K562 (cell line): ENCODE results near the gene BMP6. TPM values are rescaled to one million over a fixed set of nuclear protein-coding genes. Genes with fewer than 3 reads are reported as not detected.

Source experiments
- ATAC-seq: fragments of 200-7000 bp; cut with Tn5 transposase; 3 replicates; pipeline ENCODE4 v1.9.1; 2020; ENCODE audit warnings: moderate library complexity
- BruUV-seq: library from RNA; stranded (reverse); fragments of 400-500 nt; replicated peaks from 2 replicates; lab custom pipeline; 2021; lab: Mats Ljungman, UMichigan
- CTCF ChIA-PET: fragments of 300-600 bp; formaldehyde crosslinking; extraction: SDS; loops from one replicate; lab custom pipeline; 2021; ENCODE audit warnings: low intra/inter-chr PET ratio; lab: Yijun Ruan, JAX
- POLR2A ChIA-PET: fragments of 300-600, 350-650 bp; sonication (Branson Sonifier 250); formaldehyde crosslinking; extraction: SDS; loops from one replicate; lab custom pipeline; 2021; ENCODE audit warnings: antibody characterized with exemption, inconsistent platforms; lab: Yijun Ruan, JAX
- DNase-seq, 4 experiments: peaks; one replicate each; pipeline versions ENCODE4 v3.0.0 to v3.0.0-alpha.2; 2011 to 2018; ENCODE audit warnings: low spot score in 3 of 4, mixed read lengths in 3 of 4; ENCODE audit errors: extremely low read depth in 1 of 4
- FAIRE-seq: peaks from 2 replicates; lab custom pipeline; 2011; peaks lifted over from hg19 to GRCh38; lab: Jason Lieb, UNC
- H2AFZ ChIP-seq: 2 replicates; pipeline ENCODE4 v1.6.0; 2011; ENCODE audit warnings: low read depth, low read length, control low read depth, inconsistent platforms
- H3K27ac ChIP-seq: fragments of 200-600 bp; 3 replicates; pipeline ENCODE4 v1.8.0; 2011; ENCODE audit warnings: low read depth, mild to moderate bottlenecking, control low read depth, inconsistent platforms, low read length, moderate library complexity, mixed read lengths; ENCODE audit errors: extremely low read depth
- H3K27me3 ChIP-seq, 2 experiments: fragments of 300-600 bp in 1 of 2; 2 replicates in 1 of 2; 3 replicates in 1 of 2; pipeline versions ENCODE4 v1.6.0 to v1.8.0; 2011; ENCODE audit warnings: inconsistent platforms in 2 of 2, low read length in 2 of 2, mild to moderate bottlenecking in 1 of 2, mixed read lengths in 1 of 2, moderate library complexity in 1 of 2; ENCODE audit not compliant: control insufficient read depth in 2 of 2, insufficient read depth in 2 of 2
- H3K36me3 ChIP-seq: fragments of 300-600 bp; 3 replicates; pipeline ENCODE4 v1.8.0; 2011; ENCODE audit warnings: mild to moderate bottlenecking, low read length, inconsistent platforms; ENCODE audit not compliant: control insufficient read depth, insufficient read depth
- H3K4me1 ChIP-seq, 2 experiments: fragments of 200-600 bp in 1 of 2; replicated peaks in 1 of 2; 2 replicates in 1 of 2; 3 replicates in 1 of 2; pipeline versions ENCODE4 v1.5.1 to v1.8.0; 2011; ENCODE audit warnings: inconsistent platforms in 2 of 2, low read length in 2 of 2, mild to moderate bottlenecking in 1 of 2, mixed read lengths in 1 of 2, moderate library complexity in 1 of 2; ENCODE audit not compliant: control insufficient read depth in 2 of 2, insufficient read depth in 2 of 2
- H3K4me2 ChIP-seq: 2 replicates; pipeline ENCODE4 v1.6.1; 2011; ENCODE audit warnings: low read length, control low read depth, inconsistent platforms, mixed read lengths; ENCODE audit not compliant: insufficient read depth
- H3K4me3 ChIP-seq: fragments of 200-600 bp; sonication (generic), shearing (Covaris generic); 2 replicates; pipeline ENCODE4 v1.5.1; 2016; ENCODE audit warnings: control low read depth, inconsistent platforms
- H3K79me2 ChIP-seq: fragments of 200-600 bp; 3 replicates; pipeline ENCODE4 v1.8.0; 2011; ENCODE audit warnings: low read length, inconsistent platforms; ENCODE audit not compliant: control insufficient read depth, insufficient read depth
- H3K9ac ChIP-seq, 2 experiments: 2 replicates each; pipeline versions ENCODE4 v1.6.0 to v1.6.1; 2011; ENCODE audit warnings: low read depth in 2 of 2, low read length in 2 of 2, control low read depth in 1 of 2, inconsistent platforms in 1 of 2, mild to moderate bottlenecking in 1 of 2, mixed read lengths in 1 of 2; ENCODE audit not compliant: insufficient read depth in 1 of 2
- H3K9me1 ChIP-seq: one replicate; pipeline ENCODE4 v1.6.0; 2011; ENCODE audit warnings: inconsistent platforms, mild to moderate bottlenecking, low read length, moderate library complexity; ENCODE audit not compliant: control insufficient read depth, insufficient read depth
- H3K9me3 ChIP-seq: replicated peaks from 2 replicates; pipeline ENCODE4 v1.5.1; 2011; ENCODE audit warnings: low read depth, low read length, inconsistent platforms; ENCODE audit not compliant: control insufficient read depth, insufficient read depth
- H4K20me1 ChIP-seq: replicated peaks from 2 replicates; pipeline ENCODE4 v1.6.1; 2011; ENCODE audit warnings: low read length, inconsistent platforms, mixed read lengths; ENCODE audit not compliant: control insufficient read depth, insufficient read depth
- ARID2 ChIP-seq: fragments of 450-650 bp; IDR thresholded peaks from 2 replicates; pipeline ENCODE4 v1.6.1; 2017; ENCODE audit warnings: antibody characterized with exemption, mild to moderate bottlenecking
- FOS ChIP-seq: IDR thresholded peaks from 3 replicates; pipeline ENCODE4 v1.6.1; 2011; ENCODE audit not compliant: insufficient read length; ENCODE audit errors: extremely low read depth
- NFXL1 ChIP-seq: fragments of 450-650 bp; formaldehyde crosslinking; IDR thresholded peaks from 2 replicates; pipeline ENCODE4 v1.4.0; 2021; ENCODE audit warnings: mild to moderate bottlenecking
- SREBF2 ChIP-seq: sonication (generic); formaldehyde crosslinking; IDR thresholded peaks from 2 replicates; pipeline ENCODE4 v1.4.0; 2020; ENCODE audit warnings: mild to moderate bottlenecking, missing genetic modification reagents
- U2AF2 ChIP-seq: fragments of 200-400 bp; formaldehyde crosslinking; optimal IDR thresholded peaks from 2 replicates; pipeline ENCODE3; 2017; ENCODE audit warnings: low read depth, mild to moderate bottlenecking, low read length
- ZBTB1 ChIP-seq: sonication (generic); formaldehyde crosslinking; IDR thresholded peaks from 2 replicates; pipeline ENCODE4 v1.8.1; 2023; ENCODE audit warnings: missing genetic modification reagents, low read depth, mild to moderate bottlenecking, borderline replicate concordance
- ZKSCAN8 ChIP-seq: fragments of 200-800 bp; sonication (Bioruptor generic); IDR thresholded peaks from 2 replicates; pipeline ENCODE4 v1.6.1; 2016; ENCODE audit warnings: missing genetic modification characterization, missing compliant biosample characterization
- ZNF121 ChIP-seq: sonication (generic); formaldehyde crosslinking; conservative IDR thresholded peaks from 2 replicates; pipeline ENCODE4 v1.8.0; 2022; ENCODE audit warnings: missing genetic modification reagents
- WGBS: fragments of 100-300 bp; shearing (Covaris generic); methylation state at CpG from one replicate; pipeline ENCODE4 v1.1.6; 2016; ENCODE audit warnings: low coverage, mixed read lengths; ENCODE audit not compliant: insufficient coverage; ENCODE audit errors: missing lambda C conversion rate; 5-methylcytosine and 5-hydroxymethylcytosine counted together
- in situ Hi-C: fragments of 300-500 bp; cut with MboI; formaldehyde crosslinking; loops from 4 replicates; pipeline ENCODE4 v1.15.0; 2018; ENCODE audit warnings: inconsistent platforms, mixed read lengths
- intact Hi-C: fragments of 100-400 bp; cut with micrococcal nuclease; formaldehyde crosslinking; loops from 2 replicates; pipeline ENCODE4 v1.14.2; 2022
- polyA plus RNA-seq, 8 experiments: library from polyadenylated mRNA; depleted of rRNA in 4 of 8; stranded (reverse) in 5 of 8; unstranded in 3 of 8; fragments of >200 nt; fragmentation: Nextera tagmentation in 2 of 8; fragmentation: Illumina TruSeq in 1 of 8; extraction: Ambion mirVana in 2 of 8; extraction: Trizol in 1 of 8; gene quantifications; 2 replicates each; pipeline versions ENCODE4 v1.2.1 to v1.2.3, GENCODE V29; 2011 to 2014; ENCODE audit warnings: inconsistent platforms in 1 of 8, missing spikeins in 1 of 8
- total RNA-seq, 7 experiments: library from RNA; depleted of rRNA in 6 of 7; stranded (reverse); fragments of >200 nt in 6 of 7; fragmentation: Illumina TruSeq in 2 of 7; extraction: Trizol in 2 of 7; gene quantifications; 2 replicates each; pipeline versions ENCODE4 v1.2.1 to v1.2.3, GENCODE V29; 2011 to 2021; ENCODE audit warnings: low replicate concordance in 1 of 7
- TF ChIP-seq, protein P1 (sequence below): fragments of 250-450 bp; sonication (Bioruptor Pico); IDR thresholded peaks from 2 replicates; pipeline ENCODE4 v1.5.0; 2020; ENCODE audit warnings: mild to moderate bottlenecking, borderline replicate concordance
- TF ChIP-seq, protein P2 (sequence below): fragments of 450-650 bp; IDR thresholded peaks from 2 replicates; pipeline ENCODE4 v1.6.1; 2016; ENCODE audit warnings: missing biosample characterization, missing genetic modification characterization

BMP6 gene
- total and polyA plus RNA-seq, 9 of the 15 experiments (the other 6 are each of a cell fraction or from before 2014, with no cell fraction given): 0.01 to 0.13 (median 0.06) TPM; not detected in 3

DNA sequence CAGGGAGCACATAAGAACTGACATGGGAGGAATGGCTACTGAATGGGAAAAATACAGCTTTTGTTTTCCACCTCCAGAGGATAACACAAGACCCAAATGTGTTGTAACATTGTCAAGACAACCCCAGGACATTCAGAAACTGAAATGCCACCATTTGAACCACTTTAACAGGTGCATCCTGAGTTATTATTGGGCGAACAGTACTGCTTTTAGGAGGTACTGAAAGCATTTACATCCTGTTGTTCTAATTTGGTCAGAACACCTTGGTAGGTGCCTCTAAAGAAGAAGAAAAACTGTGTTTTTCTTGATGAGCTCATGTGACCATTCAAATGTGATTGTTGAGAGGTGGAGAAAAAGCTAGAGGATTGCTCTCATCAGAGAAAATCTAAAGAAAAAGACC is 191.1 kb downstream of the BMP6 start:
- no peak for DNase-seq
- CTCF ChIA-PET: no interaction called here

DNA sequence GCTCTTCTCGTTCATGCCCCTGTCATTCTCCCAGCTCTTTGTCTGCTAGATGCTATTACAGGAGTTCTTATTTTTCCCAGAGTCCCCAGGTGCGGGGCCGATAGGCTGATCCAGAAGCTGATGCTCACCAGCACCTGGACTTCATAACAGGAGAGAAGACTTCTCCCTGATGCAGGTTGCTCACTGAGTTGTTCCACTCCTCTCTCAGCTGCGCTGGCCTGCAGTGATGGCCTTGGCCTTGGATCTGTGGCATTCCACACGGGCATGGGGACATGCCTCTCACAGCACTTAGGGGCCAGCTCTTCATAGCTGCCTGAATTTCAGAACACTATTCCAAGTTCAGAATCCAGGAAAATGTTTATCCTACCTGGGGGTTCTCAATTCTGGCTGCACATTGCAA is 191.8 kb downstream of the BMP6 start:
- Histone ChIP-seq H3K4me3 (no peak overlapping the region), H3K9me3 (no peaks in the 10 kb centered on the region), H3K79me2 (no peaks in the 10 kb centered on the region), H3K27me3 (peaks cover 21 to 50% of the 10 kb centered on the region in 2 experiments), H3K4me1 (peaks cover 9 to 46% of the 10 kb centered on the region in 2 experiments), H2AFZ (no peak overlapping the region), H3K27ac (no peak overlapping the region), H3K9me1 (no peaks in the 10 kb centered on the region), H3K36me3 (no peaks in the 10 kb centered on the region), H3K9ac (no peak overlapping the region), H3K4me2 (no peak overlapping the region), H4K20me1 (no peaks in the 10 kb centered on the region)
- FAIRE-seq (no peak), ATAC-seq (no peak), DNase-seq (no peak)
- in situ Hi-C loops (no loop called here), intact Hi-C loops (no loop called here)
- CTCF ChIA-PET: no interaction called here
- WGBS: 6% methylated on average over 5 of the region's 5 CpGs
- BruUV-seq: no TSS peak
- POLR2A ChIA-PET: interaction anchor here (1.0 to 1.6 kb wide), 4 partner anchors 9 to 18 kb away, joined by 3 to 7 read pairs (median 4); no protein-coding TSS in a partner anchor
- TF ChIP-seq ZKSCAN8 (CRISPR knock-in tag) (no peak), U2AF2 (no peak), SREBF2 (CRISPR knock-in tag) (no peak), ZBTB1 (CRISPR knock-in tag) (no peak), NFXL1 (CRISPR knock-in tag) (no peak)
- TF ChIP-seq, protein P1, sequence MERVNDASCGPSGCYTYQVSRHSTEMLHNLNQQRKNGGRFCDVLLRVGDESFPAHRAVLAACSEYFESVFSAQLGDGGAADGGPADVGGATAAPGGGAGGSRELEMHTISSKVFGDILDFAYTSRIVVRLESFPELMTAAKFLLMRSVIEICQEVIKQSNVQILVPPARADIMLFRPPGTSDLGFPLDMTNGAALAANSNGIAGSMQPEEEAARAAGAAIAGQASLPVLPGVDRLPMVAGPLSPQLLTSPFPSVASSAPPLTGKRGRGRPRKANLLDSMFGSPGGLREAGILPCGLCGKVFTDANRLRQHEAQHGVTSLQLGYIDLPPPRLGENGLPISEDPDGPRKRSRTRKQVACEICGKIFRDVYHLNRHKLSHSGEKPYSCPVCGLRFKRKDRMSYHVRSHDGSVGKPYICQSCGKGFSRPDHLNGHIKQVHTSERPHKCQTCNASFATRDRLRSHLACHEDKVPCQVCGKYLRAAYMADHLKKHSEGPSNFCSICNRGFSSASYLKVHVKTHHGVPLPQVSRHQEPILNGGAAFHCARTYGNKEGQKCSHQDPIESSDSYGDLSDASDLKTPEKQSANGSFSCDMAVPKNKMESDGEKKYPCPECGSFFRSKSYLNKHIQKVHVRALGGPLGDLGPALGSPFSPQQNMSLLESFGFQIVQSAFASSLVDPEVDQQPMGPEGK (CRISPR knock-in tag): no peak

More for the DNA sequence above, 191.1 kb downstream of the BMP6 start:
- in situ Hi-C loops: no loop called here
- no peaks in the 10 kb centered on the region for H3K36me3 ChIP-seq
- no peak for TF ChIP-seq ZNF121
- TF ChIP-seq FOS: no peak
- TF ChIP-seq, protein P2, sequence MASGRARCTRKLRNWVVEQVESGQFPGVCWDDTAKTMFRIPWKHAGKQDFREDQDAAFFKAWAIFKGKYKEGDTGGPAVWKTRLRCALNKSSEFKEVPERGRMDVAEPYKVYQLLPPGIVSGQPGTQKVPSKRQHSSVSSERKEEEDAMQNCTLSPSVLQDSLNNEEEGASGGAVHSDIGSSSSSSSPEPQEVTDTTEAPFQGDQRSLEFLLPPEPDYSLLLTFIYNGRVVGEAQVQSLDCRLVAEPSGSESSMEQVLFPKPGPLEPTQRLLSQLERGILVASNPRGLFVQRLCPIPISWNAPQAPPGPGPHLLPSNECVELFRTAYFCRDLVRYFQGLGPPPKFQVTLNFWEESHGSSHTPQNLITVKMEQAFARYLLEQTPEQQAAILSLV (tag): no peak
- TF ChIP-seq ARID2: no peak
- intact Hi-C loops: no loop called here
- H3K27me3 ChIP-seq: peaks cover 21 to 54% of the 10 kb centered on the region in 2 experiments
- no TSS peak for BruUV-seq
- no peaks in the 10 kb centered on the region for H4K20me1 ChIP-seq
- no peaks in the 10 kb centered on the region for H3K79me2 ChIP-seq
- 6% methylated on average over 1 of the region's 1 CpG for WGBS
- no peaks in the 10 kb centered on the region for H3K9me3 ChIP-seq
- H3K27ac ChIP-seq: no peak overlapping the region
- peaks cover 11 to 51% of the 10 kb centered on the region in 2 experiments for H3K4me1 ChIP-seq
- POLR2A ChIA-PET: interaction anchor here (1.0 to 1.6 kb wide), 4 partner anchors 8 to 17 kb away, joined by 3 to 7 read pairs (median 4); no protein-coding TSS in a partner anchor
- H2AFZ ChIP-seq: no peak overlapping the region
- no peak overlapping the region for H3K9ac ChIP-seq
- FAIRE-seq: no peak
- no peak for ATAC-seq
- no peak overlapping the region for H3K4me3 ChIP-seq
- no peak overlapping the region for H3K4me2 ChIP-seq
- H3K9me1 ChIP-seq: no peaks in the 10 kb centered on the region
